ENCODE results near the gene PTPRR. TPM values are rescaled to one million over a fixed set of nuclear protein-coding genes. Genes with fewer than 3 reads are reported as not detected.

PTPRR gene
- total and polyA plus RNA-seq, 4 donors = 0.02 to 0.08 TPM; not detected in 2

DNA sequence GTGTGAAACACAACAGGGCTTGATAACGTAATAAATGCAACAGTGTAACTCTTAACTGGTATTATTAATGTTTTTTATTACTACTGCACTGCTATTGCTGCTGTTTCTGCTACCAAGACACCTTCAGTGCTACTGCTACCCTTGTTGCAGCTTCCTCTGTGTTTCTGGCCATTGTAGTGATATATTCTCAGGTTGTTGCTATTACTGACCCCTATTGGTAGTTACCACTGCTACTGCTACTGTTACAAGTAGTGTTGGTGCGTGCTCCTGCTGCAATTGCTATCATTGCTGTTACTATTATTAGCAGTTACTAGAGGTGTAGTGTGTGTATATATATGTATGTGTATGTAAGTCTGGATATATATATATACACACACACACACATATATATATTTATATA is 196.1 kb downstream of the PTPRR start:
- TF ChIP-seq, protein P1, sequence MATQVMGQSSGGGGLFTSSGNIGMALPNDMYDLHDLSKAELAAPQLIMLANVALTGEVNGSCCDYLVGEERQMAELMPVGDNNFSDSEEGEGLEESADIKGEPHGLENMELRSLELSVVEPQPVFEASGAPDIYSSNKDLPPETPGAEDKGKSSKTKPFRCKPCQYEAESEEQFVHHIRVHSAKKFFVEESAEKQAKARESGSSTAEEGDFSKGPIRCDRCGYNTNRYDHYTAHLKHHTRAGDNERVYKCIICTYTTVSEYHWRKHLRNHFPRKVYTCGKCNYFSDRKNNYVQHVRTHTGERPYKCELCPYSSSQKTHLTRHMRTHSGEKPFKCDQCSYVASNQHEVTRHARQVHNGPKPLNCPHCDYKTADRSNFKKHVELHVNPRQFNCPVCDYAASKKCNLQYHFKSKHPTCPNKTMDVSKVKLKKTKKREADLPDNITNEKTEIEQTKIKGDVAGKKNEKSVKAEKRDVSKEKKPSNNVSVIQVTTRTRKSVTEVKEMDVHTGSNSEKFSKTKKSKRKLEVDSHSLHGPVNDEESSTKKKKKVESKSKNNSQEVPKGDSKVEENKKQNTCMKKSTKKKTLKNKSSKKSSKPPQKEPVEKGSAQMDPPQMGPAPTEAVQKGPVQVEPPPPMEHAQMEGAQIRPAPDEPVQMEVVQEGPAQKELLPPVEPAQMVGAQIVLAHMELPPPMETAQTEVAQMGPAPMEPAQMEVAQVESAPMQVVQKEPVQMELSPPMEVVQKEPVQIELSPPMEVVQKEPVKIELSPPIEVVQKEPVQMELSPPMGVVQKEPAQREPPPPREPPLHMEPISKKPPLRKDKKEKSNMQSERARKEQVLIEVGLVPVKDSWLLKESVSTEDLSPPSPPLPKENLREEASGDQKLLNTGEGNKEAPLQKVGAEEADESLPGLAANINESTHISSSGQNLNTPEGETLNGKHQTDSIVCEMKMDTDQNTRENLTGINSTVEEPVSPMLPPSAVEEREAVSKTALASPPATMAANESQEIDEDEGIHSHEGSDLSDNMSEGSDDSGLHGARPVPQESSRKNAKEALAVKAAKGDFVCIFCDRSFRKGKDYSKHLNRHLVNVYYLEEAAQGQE (IDR thresholded peaks at IDR 0.05) = no peak
- peak in 1 of 2 donors; percentile 30 for TF ChIP-seq RAD21 (IDR thresholded peaks at IDR 0.05)
- TF ChIP-seq, protein P2, sequence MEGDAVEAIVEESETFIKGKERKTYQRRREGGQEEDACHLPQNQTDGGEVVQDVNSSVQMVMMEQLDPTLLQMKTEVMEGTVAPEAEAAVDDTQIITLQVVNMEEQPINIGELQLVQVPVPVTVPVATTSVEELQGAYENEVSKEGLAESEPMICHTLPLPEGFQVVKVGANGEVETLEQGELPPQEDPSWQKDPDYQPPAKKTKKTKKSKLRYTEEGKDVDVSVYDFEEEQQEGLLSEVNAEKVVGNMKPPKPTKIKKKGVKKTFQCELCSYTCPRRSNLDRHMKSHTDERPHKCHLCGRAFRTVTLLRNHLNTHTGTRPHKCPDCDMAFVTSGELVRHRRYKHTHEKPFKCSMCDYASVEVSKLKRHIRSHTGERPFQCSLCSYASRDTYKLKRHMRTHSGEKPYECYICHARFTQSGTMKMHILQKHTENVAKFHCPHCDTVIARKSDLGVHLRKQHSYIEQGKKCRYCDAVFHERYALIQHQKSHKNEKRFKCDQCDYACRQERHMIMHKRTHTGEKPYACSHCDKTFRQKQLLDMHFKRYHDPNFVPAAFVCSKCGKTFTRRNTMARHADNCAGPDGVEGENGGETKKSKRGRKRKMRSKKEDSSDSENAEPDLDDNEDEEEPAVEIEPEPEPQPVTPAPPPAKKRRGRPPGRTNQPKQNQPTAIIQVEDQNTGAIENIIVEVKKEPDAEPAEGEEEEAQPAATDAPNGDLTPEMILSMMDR (IDR thresholded peaks at IDR 0.05; ENCODE audit: low read depth, low read length, missing input control) = peak; percentile 12
- TF ChIP-seq YY1 (IDR thresholded peaks at IDR 0.05) = no peak
- Histone ChIP-seq H3K4me3 (ENCODE audit: low read depth in 1 of 3, low read length in 3 of 3) (no peak overlapping the region), H3K36me3 (ENCODE audit: control insufficient read depth in 4 of 4, insufficient read depth in 3 of 4, low read depth in 1 of 4, low read length in 3 of 4) (no peaks in the 10 kb centered on the region), H3K9ac (ENCODE audit: low read depth in 1 of 2, low read length in 2 of 2) (no peak overlapping the region), H3K4me1 (ENCODE audit: control insufficient read depth in 4 of 4, insufficient read depth in 4 of 4, low read length in 3 of 4) (peaks cover 0 to 4% (median 1%) of the 10 kb centered on the region in 4 donors), H3K9me3 (ENCODE audit: control insufficient read depth in 4 of 4, low read length in 3 of 4) (no peaks in the 10 kb centered on the region), H3K27ac (ENCODE audit: low read depth in 1 of 2, low read length in 2 of 2) (no peak overlapping the region), H3K27me3 (ENCODE audit: control insufficient read depth in 4 of 4, insufficient read depth in 4 of 4, low read length in 3 of 4) (no peaks in the 10 kb centered on the region)
- WGBS = 89% methylated on average over 2 of the region's 2 CpGs
- DNase-seq (ENCODE audit: low spot score) = no peak

DNA sequence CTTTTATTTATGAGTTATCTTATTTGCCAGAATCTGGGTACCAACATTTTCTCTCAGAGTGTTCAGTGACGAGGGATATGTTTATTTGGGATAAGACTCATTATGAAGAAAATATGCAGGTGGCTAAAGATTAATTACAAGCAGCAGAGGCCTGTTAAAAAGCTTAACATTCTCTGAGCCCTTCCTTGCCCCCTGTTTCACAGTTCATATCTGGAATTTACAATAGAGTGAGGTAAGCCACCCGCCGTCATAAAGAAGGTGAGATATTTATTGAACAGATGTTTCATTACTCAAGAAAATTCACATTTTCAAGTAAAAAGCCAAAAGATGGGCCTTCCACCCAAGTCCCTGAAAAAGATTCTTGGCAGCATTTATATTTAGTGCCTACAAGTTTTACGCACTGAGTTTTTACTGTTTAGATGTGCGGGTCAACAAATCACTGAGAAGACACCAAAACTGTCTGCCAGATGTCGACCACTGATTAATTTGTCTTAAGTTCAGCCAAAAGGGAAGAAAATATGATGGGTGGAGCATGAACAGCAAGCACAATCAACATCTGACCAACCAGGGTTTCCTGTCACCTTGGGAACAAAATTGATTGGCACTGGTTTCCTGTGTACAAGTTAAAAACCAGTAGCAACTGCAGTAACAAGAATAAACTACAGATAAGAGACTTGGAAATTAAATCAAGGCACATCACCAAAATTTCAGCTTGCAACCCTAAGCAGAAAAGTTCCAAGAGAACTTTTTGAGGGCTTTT is 197.8 kb downstream of the PTPRR start:
- no peak for DNase-seq (ENCODE audit: low spot score)
- 66% methylated on average over 6 of the region's 6 CpGs for WGBS
- Histone ChIP-seq H3K27me3 (ENCODE audit: control insufficient read depth in 4 of 4, insufficient read depth in 4 of 4, low read length in 3 of 4) (no peaks in the 10 kb centered on the region), H3K4me3 (ENCODE audit: low read depth in 1 of 3, low read length in 3 of 3) (no peak overlapping the region), H3K9me3 (ENCODE audit: control insufficient read depth in 4 of 4, low read length in 3 of 4) (no peaks in the 10 kb centered on the region), H3K9ac (ENCODE audit: low read depth in 1 of 2, low read length in 2 of 2) (no peak overlapping the region), H3K27ac (ENCODE audit: low read depth in 1 of 2, low read length in 2 of 2) (peak overlapping the region; percentile 19 to 45), H3K36me3 (ENCODE audit: control insufficient read depth in 4 of 4, insufficient read depth in 3 of 4, low read depth in 1 of 4, low read length in 3 of 4) (no peaks in the 10 kb centered on the region), H3K4me1 (ENCODE audit: control insufficient read depth in 4 of 4, insufficient read depth in 4 of 4, low read length in 3 of 4) (peaks cover 0 to 5% (median 1%) of the 10 kb centered on the region in 4 donors)
- TF ChIP-seq YY1 (IDR thresholded peaks at IDR 0.05) (no peak), GABPA (IDR thresholded peaks at IDR 0.05 in 1 of 2, conservative IDR thresholded peaks at IDR 0.05 in 1 of 2) (no peak), RAD21 (IDR thresholded peaks at IDR 0.05) (peak in 1 of 2 donors; percentile 6), NR2F2 (IDR thresholded peaks at IDR 0.05) (no peak), EGR1 (IDR thresholded peaks at IDR 0.05; ENCODE audit: low read depth in 2 of 2) (no peak), HNF4A (conservative IDR thresholded peaks at IDR 0.05) (no peak), FOXA2 (IDR thresholded peaks at IDR 0.05) (no peak), SP1 (IDR thresholded peaks at IDR 0.05) (peak; percentile 37), RXRA (IDR thresholded peaks at IDR 0.05) (no peak), FOXA1 (IDR thresholded peaks at IDR 0.05) (no peak), TAF1 (conservative IDR thresholded peaks at IDR 0.05) (no peak), HNF4G (IDR thresholded peaks at IDR 0.05) (no peak), JUND (IDR thresholded peaks at IDR 0.05) (no peak)
- TF ChIP-seq, protein P3, sequence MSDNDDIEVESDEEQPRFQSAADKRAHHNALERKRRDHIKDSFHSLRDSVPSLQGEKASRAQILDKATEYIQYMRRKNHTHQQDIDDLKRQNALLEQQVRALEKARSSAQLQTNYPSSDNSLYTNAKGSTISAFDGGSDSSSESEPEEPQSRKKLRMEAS (IDR thresholded peaks at IDR 0.05) = no peak
- TF ChIP-seq, protein P4, sequence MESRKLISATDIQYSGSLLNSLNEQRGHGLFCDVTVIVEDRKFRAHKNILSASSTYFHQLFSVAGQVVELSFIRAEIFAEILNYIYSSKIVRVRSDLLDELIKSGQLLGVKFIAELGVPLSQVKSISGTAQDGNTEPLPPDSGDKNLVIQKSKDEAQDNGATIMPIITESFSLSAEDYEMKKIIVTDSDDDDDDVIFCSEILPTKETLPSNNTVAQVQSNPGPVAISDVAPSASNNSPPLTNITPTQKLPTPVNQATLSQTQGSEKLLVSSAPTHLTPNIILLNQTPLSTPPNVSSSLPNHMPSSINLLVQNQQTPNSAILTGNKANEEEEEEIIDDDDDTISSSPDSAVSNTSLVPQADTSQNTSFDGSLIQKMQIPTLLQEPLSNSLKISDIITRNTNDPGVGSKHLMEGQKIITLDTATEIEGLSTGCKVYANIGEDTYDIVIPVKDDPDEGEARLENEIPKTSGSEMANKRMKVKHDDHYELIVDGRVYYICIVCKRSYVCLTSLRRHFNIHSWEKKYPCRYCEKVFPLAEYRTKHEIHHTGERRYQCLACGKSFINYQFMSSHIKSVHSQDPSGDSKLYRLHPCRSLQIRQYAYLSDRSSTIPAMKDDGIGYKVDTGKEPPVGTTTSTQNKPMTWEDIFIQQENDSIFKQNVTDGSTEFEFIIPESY (IDR thresholded peaks at IDR 0.05) = no peak
- TF ChIP-seq, protein P1 (IDR thresholded peaks at IDR 0.05) = no peak
- TF ChIP-seq, protein P2 (IDR thresholded peaks at IDR 0.05; ENCODE audit: low read depth, low read length, missing input control) = no peak

Measured in liver (tissue), 9 donors.